Osteoblast (primary cell): ENCODE data around the gene FOSL1. TPM values are rescaled to one million over a fixed set of nuclear protein-coding genes. Genes with fewer than 3 reads are reported as not detected.

ENCODE experiments used
- DNase-seq: peaks from one replicate; pipeline ENCODE4 v3.0.0; 2011; ENCODE audit warnings: low spot score, mixed read lengths; ENCODE audit not compliant: insufficient read length; ENCODE audit errors: missing footprints
- H2AFZ ChIP-seq: 2 replicates; pipeline ENCODE4 v1.6.0; 2011; ENCODE audit warnings: mild to moderate bottlenecking, low read length
- H3K27ac ChIP-seq: 2 replicates; pipeline ENCODE4 v1.5.1; 2011; ENCODE audit warnings: mild to moderate bottlenecking, low read depth, low read length, moderate library complexity
- H3K27me3 ChIP-seq: 2 replicates; pipeline ENCODE4 v1.6.0; 2012; ENCODE audit warnings: mild to moderate bottlenecking, control low read depth, inconsistent platforms, low read length, moderate library complexity; ENCODE audit not compliant: insufficient read depth
- H3K36me3 ChIP-seq: 2 replicates; pipeline ENCODE4 v1.5.1; 2011; ENCODE audit warnings: mild to moderate bottlenecking, low read length, control low read depth, moderate library complexity; ENCODE audit not compliant: insufficient read depth
- H3K4me1 ChIP-seq: 2 replicates; pipeline ENCODE4 v1.5.1; 2011; ENCODE audit warnings: mild to moderate bottlenecking, low read length, control low read depth, moderate library complexity; ENCODE audit not compliant: insufficient read depth
- H3K4me2 ChIP-seq: 2 replicates; pipeline ENCODE4 v1.6.0; 2011; ENCODE audit warnings: mild to moderate bottlenecking, low read length; ENCODE audit not compliant: insufficient read depth
- H3K4me3 ChIP-seq: fragments of 200-600 bp; sonication (generic); 3 replicates; pipeline ENCODE4 v1.5.1; 2012; ENCODE audit warnings: mild to moderate bottlenecking, low read length, inconsistent platforms; ENCODE audit not compliant: insufficient read depth
- H3K79me2 ChIP-seq: 2 replicates; pipeline ENCODE4 v1.6.0; 2012; ENCODE audit warnings: mild to moderate bottlenecking, low read length, control low read depth, inconsistent platforms; ENCODE audit not compliant: insufficient read depth
- H3K9me3 ChIP-seq: 2 replicates; pipeline ENCODE4 v1.5.1; 2011; ENCODE audit warnings: low read depth, low read length, control low read depth
- H4K20me1 ChIP-seq: 2 replicates; pipeline ENCODE4 v1.6.0; 2012; ENCODE audit warnings: mild to moderate bottlenecking, low read length, control low read depth; ENCODE audit not compliant: insufficient read depth
- CTCF ChIP-seq: IDR thresholded peaks from 2 replicates; pipeline ENCODE4 v1.5.1; 2011; ENCODE audit warnings: mild to moderate bottlenecking, low read depth, low read length, moderate library complexity; ENCODE audit errors: extremely low read depth
- total RNA-seq: library from RNA; depleted of rRNA; stranded (reverse); fragments of >200 nt; gene quantifications from 2 replicates; pipeline ENCODE4 v1.2.3, GENCODE V29; 2012

Gene FOSL1
- total RNA-seq, 1 donor = 13.0 TPM

GRCh38 chr11:65918211-65919140 lies 18.3 kb upstream of the FOSL1 start, which contains the start of gene C11orf68:
Gene C11orf68 (minus strand): TSS chr11:65919062. CDS start chr11:65919031, 31 bp downstream.
- peak within 1 kb of the TSS; percentile 94 for H3K4me2 ChIP-seq
- peaks cover 32% of the 10 kb centered on the region for H3K36me3 ChIP-seq
- peak; percentile 88 for DNase-seq
- H3K27ac ChIP-seq = peak within 1 kb of the TSS; percentile 95
- H3K79me2 ChIP-seq = peaks cover 68% of the 10 kb centered on the region
- peaks cover 59% of the 10 kb centered on the region for H3K4me1 ChIP-seq
- TF ChIP-seq CTCF = no peak
- H3K9me3 ChIP-seq = no peaks in the 10 kb centered on the region
- H3K27me3 ChIP-seq = no peaks in the 10 kb centered on the region
- peaks cover 6% of the 10 kb centered on the region for H4K20me1 ChIP-seq
- peak within 1 kb of the TSS; percentile 92 for H3K4me3 ChIP-seq
- H2AFZ ChIP-seq = peak within 1 kb of the TSS; percentile 63

DNA sequence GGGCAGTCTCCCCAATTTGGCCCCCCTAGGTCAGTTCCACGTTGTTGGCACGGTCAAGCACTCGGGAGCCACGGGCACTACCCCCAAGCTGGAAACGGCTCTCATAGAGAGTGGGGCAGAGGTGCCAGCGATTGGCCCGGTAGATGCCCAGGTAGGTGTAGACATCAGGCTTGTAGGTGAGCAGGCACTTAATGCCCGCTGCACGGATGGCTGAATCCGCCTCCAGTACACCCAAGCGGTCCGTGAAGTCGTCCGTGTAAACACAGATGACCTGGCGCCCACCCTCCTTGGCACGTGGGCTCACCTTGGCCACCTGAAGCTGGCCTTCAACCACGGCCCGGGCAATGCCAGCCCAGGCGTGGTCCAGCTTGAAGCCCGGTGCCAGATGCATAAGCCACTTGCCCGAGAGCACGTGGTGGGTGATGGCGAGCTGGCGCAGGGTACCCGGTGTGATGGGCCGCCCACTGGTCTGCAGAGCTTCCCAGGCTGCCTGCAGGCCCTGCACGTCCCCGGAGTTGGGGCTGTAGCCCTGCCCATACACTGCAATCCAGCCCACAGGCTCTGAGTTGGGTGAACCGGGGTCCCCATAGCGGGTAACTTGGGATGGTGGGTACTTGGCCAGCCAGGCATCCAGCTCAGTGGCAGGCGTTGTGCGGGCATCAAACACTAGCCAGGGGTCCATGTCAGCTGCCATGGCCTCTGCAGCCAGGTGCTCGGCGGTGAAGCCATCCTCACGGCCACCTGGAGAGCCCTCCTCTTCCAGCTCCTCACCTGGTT lies 17.4 kb upstream of the FOSL1 start:
- peaks cover 68% of the 10 kb centered on the region for H3K4me1 ChIP-seq
- DNase-seq = peak; percentile 69
- peak overlapping the region; percentile 82 for H3K4me2 ChIP-seq
- H3K79me2 ChIP-seq = peaks cover 66% of the 10 kb centered on the region
- H3K36me3 ChIP-seq = peaks cover 24% of the 10 kb centered on the region
- peak overlapping the region; percentile 95 for H3K27ac ChIP-seq
- H2AFZ ChIP-seq = no peak overlapping the region
- no peaks in the 10 kb centered on the region for H3K9me3 ChIP-seq
- H4K20me1 ChIP-seq = peaks cover 2% of the 10 kb centered on the region
- H3K4me3 ChIP-seq = peak overlapping the region; percentile 88
- no peak for TF ChIP-seq CTCF
- H3K27me3 ChIP-seq = no peaks in the 10 kb centered on the region

DNA sequence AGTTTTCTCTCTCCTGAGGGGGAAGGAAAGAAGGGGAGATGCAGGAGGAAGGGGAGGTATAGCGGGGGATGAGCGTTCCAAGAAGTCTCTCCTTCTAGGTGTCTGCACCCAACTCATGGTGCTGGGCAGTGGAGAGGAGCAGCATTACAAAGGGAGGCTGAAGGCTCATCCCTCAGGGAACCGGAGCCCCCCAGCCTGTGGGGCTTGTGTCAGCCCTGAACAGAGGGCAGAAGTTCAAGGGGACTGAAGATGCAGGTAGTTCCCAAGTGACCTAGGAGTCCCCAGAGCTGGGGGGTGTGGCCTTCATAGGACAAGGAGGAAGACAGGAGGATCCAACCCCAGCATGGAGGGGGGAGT lies 16.9 kb upstream of the FOSL1 start:
- Histone ChIP-seq H3K27ac (peak overlapping the region; percentile 95), H3K27me3 (no peaks in the 10 kb centered on the region), H4K20me1 (no peaks in the 10 kb centered on the region), H3K4me2 (peak overlapping the region; percentile 82), H3K4me1 (peaks cover 74% of the 10 kb centered on the region), H3K36me3 (peaks cover 18% of the 10 kb centered on the region), H3K4me3 (peak overlapping the region; percentile 88), H3K9me3 (no peaks in the 10 kb centered on the region), H3K79me2 (peaks cover 63% of the 10 kb centered on the region), H2AFZ (no peak overlapping the region)
- DNase-seq = peak; percentile 54
- no peak for TF ChIP-seq CTCF
